ENCODE measurements around the gene DNM3. TPM values are rescaled to one million over a fixed set of nuclear protein-coding genes. Genes with fewer than 3 reads are reported as not detected.
"Not testable (repeated sequence)": the region's sequence is repeated elsewhere in the genome, so short reads cannot be mapped to it uniquely, and the experiment has no call there.

DNM3 gene
- total and polyA plus RNA-seq, 9 of the 15 experiments (the other 6 are each of a cell fraction or from before 2014, with no cell fraction given): 0.08 to 0.36 (median 0.22) TPM; not detected in 1

- CTCF ChIA-PET (ENCODE audit: low intra/inter-chr PET ratio); in situ Hi-C loops (cut with MboI); BruUV-seq (replicated peaks); ATAC-seq; H3K9ac ChIP-seq (ENCODE audit: insufficient read depth in 1 of 2, low read depth in 2 of 2, low read length in 2 of 2); H4K20me1 ChIP-seq (replicated peaks; ENCODE audit: control insufficient read depth, insufficient read depth, low read length); H3K9me1 ChIP-seq (ENCODE audit: control insufficient read depth, insufficient read depth, low read length); H3K36me3 ChIP-seq (ENCODE audit: control insufficient read depth, insufficient read depth, low read length); H3K4me2 ChIP-seq (ENCODE audit: insufficient read depth, low read length); POLR2A ChIA-PET; H3K79me2 ChIP-seq (ENCODE audit: control insufficient read depth, insufficient read depth, low read length); H3K4me1 ChIP-seq (replicated peaks in 1 of 2; ENCODE audit: control insufficient read depth in 2 of 2, insufficient read depth in 2 of 2, low read length in 2 of 2); H3K27ac ChIP-seq (ENCODE audit: extremely low read depth, low read depth, low read length); intact Hi-C loops (cut with micrococcal nuclease); H3K27me3 ChIP-seq (ENCODE audit: control insufficient read depth in 2 of 2, insufficient read depth in 2 of 2, low read length in 2 of 2); H3K9me3 ChIP-seq (replicated peaks; ENCODE audit: control insufficient read depth, insufficient read depth, low read depth, low read length); H2AFZ ChIP-seq (ENCODE audit: low read depth, low read length); FAIRE-seq; H3K4me3 ChIP-seq: not testable (repeated sequence)
- peak; percentile 44; the same call in 1 of the 2 replicates for TF ChIP-seq TAL1 (IDR thresholded peaks at IDR 0.05)
- peak; percentile 63 for TF ChIP-seq PRDM10 (IDR thresholded peaks at IDR 0.05; ENCODE audit: partially characterized antibody)
- 0 out of 2 replicates have a peak, but pooled peaks have one; percentile 16 for TF ChIP-seq TCF3 (CRISPR knock-in tag; IDR thresholded peaks at IDR 0.05)
- peak; percentile 36 for TF ChIP-seq CBFA2T2 (conservative IDR thresholded peaks at IDR 0.05)
- peak; percentile 46 for TF ChIP-seq CBFA2T3 (IDR thresholded peaks at IDR 0.05)
- 0% methylated on average over 12 of the region's 13 CpGs for WGBS (ENCODE audit: insufficient coverage, low coverage, missing lambda C conversion rate)
- peak in 1 of 4 experiments; percentile 12 for DNase-seq (ENCODE audit: extremely low read depth in 1 of 4, low spot score in 3 of 4)
Measured at GRCh38 chr1:172024944-172025738, 183.8 kb downstream of the DNM3 start.
